IMR-90 (cell line): ENCODE measurements around the gene FBH1. TPM values are rescaled to one million over a fixed set of nuclear protein-coding genes. Genes with fewer than 3 reads are reported as not detected.
A peak's percentile ranks its signal among the peaks of the same experiment; 100 is the strongest.
"Not testable (repeated sequence)": the region's sequence is repeated elsewhere in the genome, so short reads cannot be mapped to it uniquely, and the experiment has no call there.

ENCODE experiments used
- ATAC-seq: fragments of 200-7000 bp; cut with Tn5 transposase; 2 replicates; pipeline ENCODE4 v1.9.1; 2020; ENCODE audit warnings: low read depth, mild to moderate bottlenecking, moderate library complexity
- BruUV-seq: library from RNA; stranded (reverse); fragments of 400-500 nt; replicated peaks from 2 replicates; lab custom pipeline; 2021; lab: Mats Ljungman, UMichigan
- CTCF ChIA-PET: fragments of 300-600 bp; formaldehyde crosslinking; extraction: SDS; loops from one replicate; lab custom pipeline; 2021; ENCODE audit warnings: antibody characterized with exemption; lab: Yijun Ruan, JAX
- POLR2A ChIA-PET: fragments of 300-600 bp; sonication (Branson Sonifier 250); formaldehyde crosslinking; loops from one replicate; lab custom pipeline; 2022; ENCODE audit warnings: antibody characterized with exemption; ENCODE audit not compliant: unreplicated experiment; lab: Charles Lee
- DNase-seq: peaks from one replicate; pipeline ENCODE4 v3.0.0; 2013
- H2AFZ ChIP-seq: replicated peaks from 2 replicates; pipeline ENCODE3; 2013; ENCODE audit warnings: low read length, mild to moderate bottlenecking; ENCODE audit not compliant: poor library complexity
- H2AK5ac ChIP-seq: 2 replicates; pipeline ENCODE4 v1.6.1; 2013; ENCODE audit warnings: low read depth, low read length, inconsistent platforms
- H2AK9ac ChIP-seq: replicated peaks from 2 replicates; pipeline ENCODE3; 2013; ENCODE audit warnings: mild to moderate bottlenecking, low read depth, low read length, moderate library complexity; ENCODE audit not compliant: poor library complexity
- H2BK120ac ChIP-seq: 2 replicates; pipeline ENCODE4 v1.6.1; 2013; ENCODE audit warnings: low read depth, low read length, inconsistent platforms
- H2BK15ac ChIP-seq: 3 replicates; pipeline ENCODE4 v1.6.1; 2013; ENCODE audit warnings: low read depth, low read length, inconsistent platforms
- H2BK20ac ChIP-seq: 2 replicates; pipeline ENCODE4 v1.6.1; 2013; ENCODE audit warnings: low read depth, mild to moderate bottlenecking, inconsistent platforms, low read length, moderate library complexity
- H2BK5ac ChIP-seq: 2 replicates; pipeline ENCODE4 v1.6.1; 2013; ENCODE audit warnings: mild to moderate bottlenecking, low read depth, low read length, inconsistent platforms; ENCODE audit not compliant: poor library complexity, severe bottlenecking
- H3K14ac ChIP-seq: replicated peaks from 2 replicates; pipeline ENCODE4 v1.6.1; 2013; ENCODE audit warnings: low read depth, low read length, inconsistent platforms
- H3K18ac ChIP-seq: 2 replicates; pipeline ENCODE4 v1.6.1; 2013; ENCODE audit warnings: low read depth, low read length, control low read depth
- H3K23ac ChIP-seq: 2 replicates; pipeline ENCODE4 v1.6.1; 2013; ENCODE audit warnings: low read depth, low read length, inconsistent platforms
- H3K27ac ChIP-seq: 2 replicates; pipeline ENCODE4 v1.5.1; 2013; ENCODE audit warnings: mild to moderate bottlenecking, control low read depth, low read length; ENCODE audit not compliant: insufficient read depth
- H3K27me3 ChIP-seq: 2 replicates; pipeline ENCODE4 v1.6.1; 2013; ENCODE audit warnings: low read length; ENCODE audit not compliant: control insufficient read depth, insufficient read depth
- H3K36me3 ChIP-seq: 2 replicates; pipeline ENCODE4 v1.6.1; 2013; ENCODE audit warnings: low read length, mixed read lengths; ENCODE audit not compliant: control insufficient read depth, insufficient read depth
- H3K4ac ChIP-seq: 2 replicates; pipeline ENCODE4 v1.6.1; 2013; ENCODE audit warnings: low read depth, low read length, inconsistent platforms
- H3K4me1 ChIP-seq: 2 replicates; pipeline ENCODE4 v1.6.1; 2013; ENCODE audit warnings: low read length, mixed read lengths; ENCODE audit not compliant: control insufficient read depth, insufficient read depth
- H3K4me2 ChIP-seq: 2 replicates; pipeline ENCODE4 v1.6.1; 2013; ENCODE audit warnings: low read depth, mild to moderate bottlenecking, control low read depth, low read length, moderate library complexity
- H3K4me3 ChIP-seq: 2 replicates; pipeline ENCODE4 v1.5.1; 2013; ENCODE audit warnings: low read depth, mild to moderate bottlenecking, control low read depth, low read length, moderate library complexity; ENCODE audit not compliant: insufficient read depth
- H3K56ac ChIP-seq: 2 replicates; pipeline ENCODE4 v1.6.1; 2013; ENCODE audit warnings: low read length, inconsistent platforms; ENCODE audit not compliant: insufficient read depth; ENCODE audit errors: extremely low read depth
- H3K79me1 ChIP-seq, 2 experiments: 2 replicates each; pipeline ENCODE4 v1.6.1; 2013; ENCODE audit warnings: low read length in 2 of 2, inconsistent platforms in 1 of 2, low read depth in 1 of 2
- H3K9ac ChIP-seq: 2 replicates; pipeline ENCODE4 v1.6.1; 2013; ENCODE audit warnings: low read depth, low read length, control low read depth
- H3K9me1 ChIP-seq: 2 replicates; pipeline ENCODE4 v1.6.1; 2013; ENCODE audit warnings: low read length, inconsistent platforms; ENCODE audit not compliant: insufficient read depth
- H3K9me3 ChIP-seq: 2 replicates; pipeline ENCODE4 v1.6.1; 2013; ENCODE audit warnings: low read length; ENCODE audit not compliant: control insufficient read depth, insufficient read depth
- H4K20me1 ChIP-seq: 2 replicates; pipeline ENCODE4 v1.6.1; 2013; ENCODE audit warnings: low read length, inconsistent platforms; ENCODE audit not compliant: insufficient read depth
- H4K5ac ChIP-seq: 2 replicates; pipeline ENCODE4 v1.6.1; 2013; ENCODE audit warnings: mild to moderate bottlenecking, low read depth, low read length, control low read depth
- H4K8ac ChIP-seq, 2 experiments: 2 replicates each; pipeline ENCODE4 v1.6.1; 2013; ENCODE audit warnings: low read depth in 2 of 2, low read length in 2 of 2, control low read depth in 1 of 2, inconsistent platforms in 1 of 2
- H4K91ac ChIP-seq: 2 replicates; pipeline ENCODE4 v1.6.1; 2013; ENCODE audit warnings: low read depth, low read length, inconsistent platforms; ENCODE audit not compliant: insufficient read depth
- FOS ChIP-seq: fragments of 150-350 bp; IDR thresholded peaks from 2 replicates; pipeline ENCODE4 v1.6.1; 2016; ENCODE audit warnings: low read depth, low read length
- POLR2A ChIP-seq: IDR thresholded peaks from 2 replicates; pipeline ENCODE4 v1.6.1; 2012; ENCODE audit warnings: mild to moderate bottlenecking, low read depth, low read length
- RAD21 ChIP-seq: IDR thresholded peaks from 2 replicates; pipeline ENCODE4 v1.6.1; 2012; ENCODE audit warnings: low read length, improper control_type of control experiment
- RFX5 ChIP-seq: IDR thresholded peaks from 2 replicates; pipeline ENCODE4 v1.8.0; 2012; ENCODE audit warnings: low read depth, mild to moderate bottlenecking, low read length, moderate library complexity
- WGBS, 2 experiments: methylation state at CpG; one replicate each; pipeline versions ENCODE4 v1.1.5 to v1.1.7; 2013; ENCODE audit warnings: missing lambda C conversion rate in 2 of 2; ENCODE audit not compliant: insufficient read length in 1 of 2; ENCODE audit errors: extremely low coverage in 2 of 2; 5-methylcytosine and 5-hydroxymethylcytosine counted together
- dilution Hi-C: fragments of 300-500 bp; cut with HindIII; formaldehyde crosslinking; loops from one replicate; pipeline ENCODE4 v1.14.3; 2018; ENCODE audit warnings: low sequenced_read_pairs; ENCODE audit not compliant: unreplicated experiment
- in situ Hi-C: fragments of 300-500 bp; cut with MboI; formaldehyde crosslinking; loops from 3 replicates; pipeline ENCODE4 v1.14.3; 2019; ENCODE audit warnings: low sequenced_read_pairs, inconsistent platforms, mixed read lengths
- intact Hi-C: fragments of 100-400 bp; cut with micrococcal nuclease; formaldehyde crosslinking; loops from 2 replicates; pipeline ENCODE4 v1.10.0; 2022
- polyA plus RNA-seq, 3 experiments: library from polyadenylated mRNA; depleted of rRNA; stranded (reverse); fragments of >200 nt; gene quantifications; 2 replicates each; pipeline ENCODE4 v1.2.3, GENCODE V29; 2012; ENCODE audit warnings: low replicate concordance in 1 of 3
- total RNA-seq: library from RNA; depleted of rRNA; stranded (reverse); fragments of >200 nt; gene quantifications from 2 replicates; pipeline ENCODE4 v1.2.3, GENCODE V29; 2012

The FBH1 gene
- total and polyA plus RNA-seq, 2 of the 4 experiments (the other 2 are of a cell fraction), result 59.3 to 72.2 TPM

DNA sequence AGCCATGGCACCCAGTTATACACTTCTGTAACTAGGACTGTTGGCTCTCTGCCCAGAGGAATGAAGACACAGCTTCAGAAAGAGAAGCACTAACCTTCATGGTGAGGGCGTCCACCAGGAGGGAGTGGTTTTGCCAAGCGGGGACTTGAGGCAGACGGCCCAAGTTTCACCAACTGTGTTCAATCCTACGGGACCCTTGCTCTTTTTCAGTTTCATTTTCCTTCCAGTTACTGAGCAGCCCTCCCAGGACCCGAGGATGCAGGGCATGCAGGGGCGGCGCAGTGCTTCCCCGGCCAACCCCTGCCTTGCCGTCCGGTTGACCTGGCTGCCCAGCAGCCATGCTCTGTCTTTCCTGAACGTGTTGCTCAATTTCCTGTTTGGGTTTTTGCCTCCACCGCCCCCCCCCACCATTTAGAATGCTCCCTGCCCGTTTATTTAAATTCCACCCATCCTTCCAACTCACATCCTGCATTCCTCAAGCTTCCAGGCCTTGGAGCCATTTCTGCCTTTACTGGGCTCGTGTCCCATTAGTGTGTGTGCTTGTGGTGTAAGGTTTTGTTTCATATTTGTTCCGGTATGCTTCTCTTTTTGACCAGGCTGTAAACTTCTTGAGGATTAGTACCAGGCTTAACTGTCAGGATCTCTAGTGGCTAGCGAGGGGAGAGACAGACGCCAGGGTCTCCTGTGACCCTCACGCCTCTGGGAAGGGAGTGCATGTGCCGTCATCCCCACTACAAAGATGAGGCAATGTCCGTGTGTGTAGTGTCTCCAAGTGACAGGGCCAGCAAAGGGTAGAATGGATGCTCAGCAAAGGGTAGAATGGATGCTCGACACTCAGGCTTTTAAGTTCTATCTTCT is 55.7 kb downstream of the FBH1 start (continued):
- TF ChIP-seq RAD21 (no peak), POLR2A (peak; percentile 48; the same call in 1 of the 2 replicates), FOS (no peak), RFX5 (no peak)

DNA sequence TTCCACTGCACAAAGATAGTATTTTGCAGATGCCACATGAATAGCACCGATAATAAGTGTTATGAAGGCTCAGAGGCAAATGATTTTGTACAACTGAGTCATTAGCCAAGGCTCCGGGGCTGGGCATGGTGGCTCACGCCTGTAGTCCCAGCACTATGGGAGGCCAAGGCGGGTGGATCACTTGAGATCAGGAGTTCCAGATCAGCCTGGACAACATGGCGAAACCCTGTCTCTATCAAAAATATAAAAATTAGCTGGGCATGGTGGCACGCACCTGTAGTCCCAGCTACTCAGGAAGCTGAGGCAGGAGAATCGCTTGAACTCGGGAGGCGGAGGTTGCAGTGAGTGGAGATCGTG is 56.4 kb downstream of the FBH1 start:
- ATAC-seq, H3K9me3 ChIP-seq, DNase-seq, H3K27me3 ChIP-seq, dilution Hi-C loops, in situ Hi-C loops, H4K20me1 ChIP-seq, H3K4me3 ChIP-seq, H3K36me3 ChIP-seq, BruUV-seq: not testable (repeated sequence)
- ChIA-PET POLR2A (interaction anchor here (0.9 kb wide), 1 partner anchor 14 kb away, joined by 18 read pairs; no protein-coding TSS in a partner anchor), CTCF (interaction anchor here (0.6 kb wide), 1 partner anchor 143 kb away, joined by 5 read pairs; no protein-coding TSS in a partner anchor)
- peak overlapping the region; percentile 99 for H3K27ac ChIP-seq
- peak overlapping the region; percentile 82 for H3K4me2 ChIP-seq
- peaks cover 34% of the 10 kb centered on the region for H3K4me1 ChIP-seq
- peak overlapping the region; percentile 98 for H3K14ac ChIP-seq
- H3K23ac ChIP-seq, result peak overlapping the region; percentile 98
- H2BK20ac ChIP-seq, result peak overlapping the region; percentile 99
- peak overlapping the region; percentile 98 for H2BK5ac ChIP-seq
- H3K9ac ChIP-seq, result peak overlapping the region; percentile 74
- peak overlapping the region; percentile 100 for H2BK120ac ChIP-seq
- peak overlapping the region; percentile 87; the same call in 1 of the 2 replicates for H3K56ac ChIP-seq
- 84% methylated on average over 4 of the region's 10 CpGs; no CpG with 5 or more reads in 1 of the 2 experiments for WGBS, 2 experiments
- peak overlapping the region; percentile 93 for H2AFZ ChIP-seq
- H2AK5ac ChIP-seq, result peak overlapping the region; percentile 99
- peak overlapping the region; percentile 90 to 99 for H4K8ac ChIP-seq
- peaks cover 0 to 23% of the 10 kb centered on the region in 2 experiments; a peak in 3 of 4 replicates for H3K79me1 ChIP-seq
- H3K18ac ChIP-seq, result peak overlapping the region; percentile 98
- peak overlapping the region; percentile 99 for H2BK15ac ChIP-seq
- peak overlapping the region; percentile 92 for H2AK9ac ChIP-seq
- H4K5ac ChIP-seq, result peak overlapping the region; percentile 96
- intact Hi-C loops, result loop anchor here (2.0 kb wide), 1 partner anchor 30 kb away; the partner anchor contains the start of gene IL15RA
- peaks cover 22% of the 10 kb centered on the region for H3K9me1 ChIP-seq
- H4K91ac ChIP-seq, result peak overlapping the region; percentile 99
- H3K4ac ChIP-seq, result peak overlapping the region; percentile 99
